HepG2 (cell line): Measurements from ENCODE around the gene ZNF771. TPM values are rescaled to one million over a fixed set of nuclear protein-coding genes. Genes with fewer than 3 reads are reported as not detected.

ENCODE experiments used
- HIC2 ChIP-seq: sonication (generic); formaldehyde crosslinking; IDR thresholded peaks from 2 replicates; pipeline ENCODE4 v1.9.0; 2022; ENCODE audit warnings: low read depth, missing genetic modification reagents
- IKZF1 ChIP-seq: fragments of 450-650 bp; IDR thresholded peaks from 2 replicates; pipeline ENCODE4 v1.7.1; 2016
- KDM2A ChIP-seq: sonication (generic); formaldehyde crosslinking; IDR thresholded peaks from 2 replicates; pipeline ENCODE4 v1.4.0; 2020; ENCODE audit warnings: low read depth, missing genetic modification reagents, borderline replicate concordance
- REST ChIP-seq, 2 experiments: IDR thresholded peaks; 2 replicates each; pipeline ENCODE4 v1.6.1; 2011 to 2012; ENCODE audit warnings: low read length in 2 of 2, borderline replicate concordance in 1 of 2, low read depth in 1 of 2, mild to moderate bottlenecking in 1 of 2, moderate library complexity in 1 of 2
- RXRA ChIP-seq: sonication (generic); formaldehyde crosslinking; IDR thresholded peaks from 2 replicates; pipeline ENCODE4 v1.5.1; 2020; ENCODE audit warnings: missing genetic modification reagents
- TFDP1 ChIP-seq: IDR thresholded peaks from 2 replicates; pipeline ENCODE4 v1.6.1; 2016; ENCODE audit warnings: missing compliant biosample characterization, missing genetic modification reagents, borderline replicate concordance
- TSC22D2 ChIP-seq: sonication (generic); formaldehyde crosslinking; IDR thresholded peaks from 2 replicates; pipeline ENCODE4 v1.5.1; 2020; ENCODE audit warnings: missing genetic modification reagents, mild to moderate bottlenecking, borderline replicate concordance
- ZFP36L2 ChIP-seq: sonication (generic); formaldehyde crosslinking; IDR thresholded peaks from 2 replicates; pipeline ENCODE4 v1.4.0; 2020; ENCODE audit warnings: missing genetic modification reagents
- ZNF513 ChIP-seq: sonication (generic); formaldehyde crosslinking; conservative IDR thresholded peaks from 2 replicates; pipeline ENCODE4 v1.5.0; 2020; ENCODE audit warnings: missing genetic modification reagents
- ZNF609 ChIP-seq: sonication (generic); formaldehyde crosslinking; IDR thresholded peaks from 2 replicates; pipeline ENCODE4 v1.4.0; 2020; ENCODE audit warnings: mild to moderate bottlenecking, missing genetic modification reagents, borderline replicate concordance
- ZNF839 ChIP-seq: sonication (generic); formaldehyde crosslinking; IDR thresholded peaks from 2 replicates; pipeline ENCODE4 v1.4.0; 2020; ENCODE audit warnings: missing genetic modification reagents, mild to moderate bottlenecking, borderline replicate concordance
- polyA plus RNA-seq, 8 experiments: library from polyadenylated mRNA; depleted of rRNA in 3 of 8; stranded (reverse) in 7 of 8; unstranded in 1 of 8; fragments of >200 nt; fragmentation: Illumina TruSeq in 4 of 8; extraction: Trizol in 4 of 8; gene quantifications; 2 replicates each; pipeline versions ENCODE4 v1.2.1 to v1.2.3, GENCODE V29; 2011 to 2016; ENCODE audit warnings: low read depth in 4 of 8, missing spikeins in 1 of 8, mixed read lengths in 1 of 8; ENCODE audit not compliant: insufficient read depth in 1 of 8
- total RNA-seq, 5 experiments: library from RNA; depleted of rRNA; stranded (reverse); fragments of >200 nt; fragmentation: Illumina TruSeq; extraction: Trizol; gene quantifications; 2 replicates each; pipeline ENCODE4 v1.2.3, GENCODE V29; 2016; ENCODE audit warnings: low read depth in 1 of 5

The ZNF771 gene
- total and polyA plus RNA-seq, 2 of the 13 experiments (the other 11 are each of a cell fraction or from before 2014, with no cell fraction given): 5.0 to 11.8 TPM

GRCh38 chr16:30409125-30410060, 2.0 kb downstream of the ZNF771 start (continued):
- peak; percentile 85; the same call in 1 of the 2 replicates for TF ChIP-seq KDM2A (CRISPR knock-in tag)
- TF ChIP-seq HIC2 (CRISPR knock-in tag): no peak
- no peak for TF ChIP-seq TSC22D2 (CRISPR knock-in tag)
- TF ChIP-seq RXRA: 0 out of 2 replicates have a peak, but pooled peaks have one; percentile 31
- TF ChIP-seq TFDP1 (CRISPR knock-in tag): no peak
- no peak for TF ChIP-seq ZNF609 (CRISPR knock-in tag)
- TF ChIP-seq REST (IDR thresholded peaks at IDR 0.05; ENCODE audit: borderline replicate concordance in 1 of 2, low read depth in 1 of 2, low read length in 2 of 2): no peak
- no peak for TF ChIP-seq ZFP36L2 (CRISPR knock-in tag)
- no peak for TF ChIP-seq ZNF839 (CRISPR knock-in tag)
- TF ChIP-seq IKZF1: no peak
- TF ChIP-seq ZNF513 (CRISPR knock-in tag): no peak
